ENCODE measurements around the gene FLII. TPM values are rescaled to one million over a fixed set of nuclear protein-coding genes. Genes with fewer than 3 reads are reported as not detected.

FLII gene
- total RNA-seq, 1 experiment from 2014 or later = 298 TPM

- peaks cover 14 to 22% of the 10 kb centered on the region in 2 experiments for H3K4me1 Mint-ChIP-seq
- no peak overlapping the region; the same call in 1 of the 2 replicates for H3K14ac ChIP-seq (ENCODE audit: insufficient read depth, low read length)
These were observed 27.4 kb downstream of the FLII start for GRCh38 chr17:18231164-18231563.

More at GRCh38 chr17:18231164-18231563, 27.4 kb downstream of the FLII start:
- H4K8ac ChIP-seq (replicated peaks; ENCODE audit: insufficient read length, low read depth, low read length) = no peak overlapping the region
- no peak overlapping the region for H2AK5ac ChIP-seq (ENCODE audit: insufficient read length, low read length)
- H3K4me2 ChIP-seq (ENCODE audit: insufficient read depth, insufficient read length, low read length) = no peak overlapping the region
- no peak overlapping the region for H3K4ac ChIP-seq (ENCODE audit: low read depth, low read length)
- peaks cover 9% of the 10 kb centered on the region for H3K79me1 ChIP-seq (ENCODE audit: insufficient read depth, low read depth, low read length, poor library complexity, severe bottlenecking)
- H2BK20ac ChIP-seq (ENCODE audit: low read depth, low read length, poor library complexity, severe bottlenecking) = no peak overlapping the region
- H3K9me3 ChIP-seq (ENCODE audit: control insufficient read depth, low read depth, low read length) = no peaks in the 10 kb centered on the region
- TF ChIP-seq, protein P1, sequence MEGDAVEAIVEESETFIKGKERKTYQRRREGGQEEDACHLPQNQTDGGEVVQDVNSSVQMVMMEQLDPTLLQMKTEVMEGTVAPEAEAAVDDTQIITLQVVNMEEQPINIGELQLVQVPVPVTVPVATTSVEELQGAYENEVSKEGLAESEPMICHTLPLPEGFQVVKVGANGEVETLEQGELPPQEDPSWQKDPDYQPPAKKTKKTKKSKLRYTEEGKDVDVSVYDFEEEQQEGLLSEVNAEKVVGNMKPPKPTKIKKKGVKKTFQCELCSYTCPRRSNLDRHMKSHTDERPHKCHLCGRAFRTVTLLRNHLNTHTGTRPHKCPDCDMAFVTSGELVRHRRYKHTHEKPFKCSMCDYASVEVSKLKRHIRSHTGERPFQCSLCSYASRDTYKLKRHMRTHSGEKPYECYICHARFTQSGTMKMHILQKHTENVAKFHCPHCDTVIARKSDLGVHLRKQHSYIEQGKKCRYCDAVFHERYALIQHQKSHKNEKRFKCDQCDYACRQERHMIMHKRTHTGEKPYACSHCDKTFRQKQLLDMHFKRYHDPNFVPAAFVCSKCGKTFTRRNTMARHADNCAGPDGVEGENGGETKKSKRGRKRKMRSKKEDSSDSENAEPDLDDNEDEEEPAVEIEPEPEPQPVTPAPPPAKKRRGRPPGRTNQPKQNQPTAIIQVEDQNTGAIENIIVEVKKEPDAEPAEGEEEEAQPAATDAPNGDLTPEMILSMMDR (conservative IDR thresholded peaks at IDR 0.05) = no peak
- Mint-ChIP-seq H3K4me3 (no peak overlapping the region), H3K27ac (peak overlapping the region in 2 of 3 experiments; percentile 48 to 65; a peak in 2 of 7 replicates), H3K27me3 (ENCODE audit: low read depth) (no peaks in the 10 kb centered on the region), H3K9me3 (no peaks in the 10 kb centered on the region), H3K36me3 (ENCODE audit: insufficient read depth in 1 of 3, low read depth in 3 of 3) (peaks cover 14 to 36% (median 35%) of the 10 kb centered on the region in 3 experiments; a peak in 6 of 7 replicates)
- H2AFZ ChIP-seq (ENCODE audit: low read length) = no peak overlapping the region
- no peak overlapping the region for H3K56ac ChIP-seq (ENCODE audit: insufficient read length, low read depth, low read length)
- no peak overlapping the region for H3K27ac ChIP-seq (ENCODE audit: insufficient read length, low read depth, low read length)
- H3K18ac ChIP-seq (ENCODE audit: insufficient read length, low read depth, low read length) = no peak overlapping the region
- no peak overlapping the region for H3T11ph ChIP-seq (ENCODE audit: low read length)
- H2BK120ac ChIP-seq (ENCODE audit: low read depth, low read length, poor library complexity, severe bottlenecking) = no peak overlapping the region
- no peak overlapping the region for H3K23ac ChIP-seq (ENCODE audit: insufficient read length, low read depth, low read length)
- H3K9ac ChIP-seq (ENCODE audit: extremely low read depth, insufficient read length, low read length) = no peak overlapping the region
- DNase-seq = no peak
- no peak overlapping the region for H4K5ac ChIP-seq (ENCODE audit: insufficient read length, low read depth, low read length)
- H3K23me2 ChIP-seq (ENCODE audit: insufficient read length, low read depth, low read length, poor library complexity, severe bottlenecking) = peaks cover 3% of the 10 kb centered on the region
- no peak overlapping the region for H4K91ac ChIP-seq (ENCODE audit: insufficient read length, low read depth, low read length)
- no CpG with 5 or more reads among the region's 9 CpGs for WGBS (ENCODE audit: extremely low coverage, insufficient read length, low lambda C conversion rate)
- no peaks in the 10 kb centered on the region for H3K4me1 ChIP-seq (ENCODE audit: insufficient read depth, low read length)
- no peaks in the 10 kb centered on the region for H4K20me1 ChIP-seq (ENCODE audit: control insufficient read depth, insufficient read depth, insufficient read length)
- H3K27me3 ChIP-seq (ENCODE audit: insufficient read depth, low read length) = no peaks in the 10 kb centered on the region
- peaks cover 25% of the 10 kb centered on the region; the same call in 1 of the 2 replicates for H3K79me2 ChIP-seq (ENCODE audit: insufficient read depth, low read length)
- no peak overlapping the region for H2BK5ac ChIP-seq (ENCODE audit: insufficient read length, low read length)
- H2BK15ac ChIP-seq (ENCODE audit: low read depth, low read length) = no peak overlapping the region
- H2BK12ac ChIP-seq (ENCODE audit: insufficient read length, low read depth, low read length) = no peak overlapping the region
